Natural killer cell (primary cell): ENCODE measurements around the gene JPH4. TPM values are rescaled to one million over a fixed set of nuclear protein-coding genes. Genes with fewer than 3 reads are reported as not detected.
A peak's percentile ranks its signal among the peaks of the same experiment; 100 is the strongest.

Experiments
- ATAC-seq, 3 donors: fragments of 150-1000 bp in 2 of 3; fragments of 200-7000 bp in 1 of 3; cut with Tn5 transposase; 1 replicate in 1 of 3; 2 replicates in 2 of 3; pipeline ENCODE4 v1.10.0; 2021; ENCODE audit warnings: mild to moderate bottlenecking in 2 of 3, moderate library complexity in 2 of 3
- DNase-seq, 2 donors: peaks; one replicate each; pipeline versions ENCODE4 v3.0.0 to v3.0.0-alpha.2; 2013 to 2021; ENCODE audit warnings: mixed read lengths in 1 of 2
- H3K27ac ChIP-seq: one replicate; pipeline ENCODE4 v1.5.1; 2013; ENCODE audit warnings: mild to moderate bottlenecking, low read length
- H3K27me3 ChIP-seq: one replicate; pipeline ENCODE4 v1.6.1; 2013; ENCODE audit warnings: low read length; ENCODE audit not compliant: control insufficient read depth, insufficient read depth
- H3K36me3 ChIP-seq: one replicate; pipeline ENCODE4 v1.6.1; 2013; ENCODE audit warnings: low read length; ENCODE audit not compliant: control insufficient read depth, insufficient read depth
- H3K4me1 ChIP-seq: one replicate; pipeline ENCODE4 v1.6.1; 2013; ENCODE audit warnings: low read length; ENCODE audit not compliant: control insufficient read depth, insufficient read depth
- H3K4me3 ChIP-seq: one replicate; pipeline ENCODE4 v1.5.1; 2013; ENCODE audit warnings: low read length
- H3K9me3 ChIP-seq: one replicate; pipeline ENCODE4 v1.6.1; 2013; ENCODE audit warnings: low read length; ENCODE audit not compliant: control insufficient read depth, insufficient read depth
- H3K27ac Mint-ChIP-seq, 2 donors: one replicate each; pipeline ENCODE4 v1.8.0; 2022; ENCODE audit warnings: mild to moderate bottlenecking in 2 of 2, mixed read lengths in 2 of 2, moderate library complexity in 1 of 2
- H3K27me3 Mint-ChIP-seq, 2 donors: one replicate each; pipeline ENCODE4 v1.8.0; 2022; ENCODE audit warnings: low read depth in 2 of 2, mixed read lengths in 2 of 2
- H3K36me3 Mint-ChIP-seq: one replicate; pipeline ENCODE4 v1.8.0; 2022; ENCODE audit warnings: mixed read lengths
- H3K4me1 Mint-ChIP-seq, 2 donors: one replicate each; pipeline ENCODE4 v1.8.0; 2022; ENCODE audit warnings: mixed read lengths in 2 of 2
- H3K4me3 Mint-ChIP-seq: one replicate; pipeline ENCODE4 v1.8.0; 2022; ENCODE audit warnings: mild to moderate bottlenecking, moderate library complexity, mixed read lengths
- H3K9me3 Mint-ChIP-seq, 2 donors: one replicate each; pipeline ENCODE4 v1.8.0; 2022; ENCODE audit warnings: mixed read lengths in 2 of 2
- WGBS: methylation state at CpG from one replicate; pipeline ENCODE4 v1.1.7; 2013; ENCODE audit warnings: missing lambda C conversion rate; ENCODE audit not compliant: insufficient coverage; 5-methylcytosine and 5-hydroxymethylcytosine counted together
- intact Hi-C: fragments of 100-400 bp; cut with micrococcal nuclease; formaldehyde crosslinking; loops from one replicate; pipeline ENCODE4 v1.14.2; 2022
- total RNA-seq, 4 donors: library from RNA; stranded (reverse); fragments of 120-200 nt in 1 of 4; gene quantifications; one replicate each; pipeline versions ENCODE4 v1.2.3 to v1.2.4, GENCODE V29; 2013 to 2022
- TF ChIP-seq, protein P1 (sequence below): fragments of 200-600 bp; IDR thresholded peaks from one replicate; pipeline ENCODE4 v1.8.0; 2022; ENCODE audit warnings: antibody characterized with exemption

JPH4 gene
- total RNA-seq, 3 donors from 2014 or later (not counting 1 experiment from before 2014, with no cell fraction given), result 0.25 TPM; not detected in 2

- H3K36me3 ChIP-seq, result peaks cover 29% of the 10 kb centered on the region
- WGBS, result 62% methylated on average over 17 of the region's 17 CpGs
- peak overlapping the region; percentile 98 for H3K4me3 ChIP-seq
- no peaks in the 10 kb centered on the region for H3K27me3 ChIP-seq
- Mint-ChIP-seq H3K4me3 (peak overlapping the region; percentile 98), H3K4me1 (peaks cover 25 to 30% of the 10 kb centered on the region in 2 donors), H3K36me3 (no peaks in the 10 kb centered on the region), H3K27ac (peak overlapping the region; percentile 91 to 96), H3K27me3 (no peaks in the 10 kb centered on the region), H3K9me3 (no peaks in the 10 kb centered on the region)
- H3K4me1 ChIP-seq, result peaks cover 23% of the 10 kb centered on the region
- DNase-seq (peak in 1 of 2 donors; percentile 20), ATAC-seq (no peak)
- intact Hi-C loops, result no loop called here
- peak overlapping the region; percentile 93 for H3K27ac ChIP-seq
- TF ChIP-seq, protein P1, sequence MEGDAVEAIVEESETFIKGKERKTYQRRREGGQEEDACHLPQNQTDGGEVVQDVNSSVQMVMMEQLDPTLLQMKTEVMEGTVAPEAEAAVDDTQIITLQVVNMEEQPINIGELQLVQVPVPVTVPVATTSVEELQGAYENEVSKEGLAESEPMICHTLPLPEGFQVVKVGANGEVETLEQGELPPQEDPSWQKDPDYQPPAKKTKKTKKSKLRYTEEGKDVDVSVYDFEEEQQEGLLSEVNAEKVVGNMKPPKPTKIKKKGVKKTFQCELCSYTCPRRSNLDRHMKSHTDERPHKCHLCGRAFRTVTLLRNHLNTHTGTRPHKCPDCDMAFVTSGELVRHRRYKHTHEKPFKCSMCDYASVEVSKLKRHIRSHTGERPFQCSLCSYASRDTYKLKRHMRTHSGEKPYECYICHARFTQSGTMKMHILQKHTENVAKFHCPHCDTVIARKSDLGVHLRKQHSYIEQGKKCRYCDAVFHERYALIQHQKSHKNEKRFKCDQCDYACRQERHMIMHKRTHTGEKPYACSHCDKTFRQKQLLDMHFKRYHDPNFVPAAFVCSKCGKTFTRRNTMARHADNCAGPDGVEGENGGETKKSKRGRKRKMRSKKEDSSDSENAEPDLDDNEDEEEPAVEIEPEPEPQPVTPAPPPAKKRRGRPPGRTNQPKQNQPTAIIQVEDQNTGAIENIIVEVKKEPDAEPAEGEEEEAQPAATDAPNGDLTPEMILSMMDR, result no peak
- H3K9me3 ChIP-seq, result no peaks in the 10 kb centered on the region
These were observed 21.7 kb downstream of the JPH4 start for GRCh38 chr14:23556700-23557440.

GRCh38 chr14:23555882-23556699, 22.5 kb downstream of the JPH4 start, which contains the start of gene THTPA:
Gene THTPA (plus strand): TSS chr14:23556271. CDS start chr14:23556758, 487 bp downstream.
- H3K9me3 Mint-ChIP-seq, result no peaks in the 10 kb centered on the region
- Histone ChIP-seq H3K4me1 (peaks cover 29% of the 10 kb centered on the region), H3K4me3 (peak within 1 kb of the TSS; percentile 98), H3K9me3 (no peaks in the 10 kb centered on the region), H3K36me3 (peaks cover 21% of the 10 kb centered on the region), H3K27me3 (peaks cover under 1% of the 10 kb centered on the region), H3K27ac (peak within 1 kb of the TSS; percentile 93)
- no peaks in the 10 kb centered on the region for H3K27me3 Mint-ChIP-seq
- intact Hi-C loops, result no loop called here
- H3K4me3 Mint-ChIP-seq, result peak within 1 kb of the TSS; percentile 98
- peak within 1 kb of the TSS; percentile 91 to 96 for H3K27ac Mint-ChIP-seq
- ATAC-seq, result peak; percentile 82 to 87 (median 86)
- WGBS, result under 1% methylated on average over 53 of the region's 54 CpGs
- TF ChIP-seq, protein P1, result no peak
- H3K4me1 Mint-ChIP-seq, result peaks cover 28 to 33% of the 10 kb centered on the region in 2 donors
- no peaks in the 10 kb centered on the region for H3K36me3 Mint-ChIP-seq
- DNase-seq, result peak; percentile 83 to 96

DNA sequence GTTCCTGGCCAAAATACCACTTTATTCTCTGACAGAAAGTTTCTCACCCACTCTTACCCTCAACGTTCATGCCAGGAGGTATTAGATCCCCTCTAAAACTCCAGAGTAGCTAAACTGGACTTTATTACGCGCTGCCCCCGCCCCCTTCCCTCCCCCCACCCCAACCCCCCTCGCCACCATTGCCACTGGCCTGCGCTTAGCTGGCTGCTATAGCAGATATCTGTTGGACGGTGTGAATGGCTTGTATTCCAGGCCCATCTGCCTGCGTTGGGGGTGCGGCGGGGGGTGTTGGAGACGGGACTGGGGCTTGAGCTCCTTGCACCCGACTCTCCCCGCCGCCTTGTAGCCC, 23.1 kb downstream of the JPH4 start:
- Mint-ChIP-seq H3K36me3 (no peaks in the 10 kb centered on the region), H3K27me3 (no peaks in the 10 kb centered on the region), H3K4me3 (peak overlapping the region; percentile 98), H3K4me1 (peaks cover 28 to 33% of the 10 kb centered on the region in 2 donors), H3K9me3 (no peaks in the 10 kb centered on the region), H3K27ac (peak overlapping the region; percentile 91 to 96)
- H3K27me3 ChIP-seq, result peaks cover 6% of the 10 kb centered on the region
- intact Hi-C loops, result no loop called here
- 5% methylated on average over 10 of the region's 14 CpGs for WGBS
- no peak for ATAC-seq
- TF ChIP-seq, protein P1, result no peak
- peaks cover 35% of the 10 kb centered on the region for H3K4me1 ChIP-seq
- peaks cover 17% of the 10 kb centered on the region for H3K36me3 ChIP-seq
- H3K9me3 ChIP-seq, result no peaks in the 10 kb centered on the region
- peak overlapping the region; percentile 98 for H3K4me3 ChIP-seq
- no peak for DNase-seq
- H3K27ac ChIP-seq, result peak overlapping the region; percentile 93
